ENCODE measurements around the gene UST.
A peak's percentile ranks its signal among the peaks of the same experiment; 100 is the strongest.

UST gene

GRCh38 chr6:148746363-148747144, at the start of gene UST:
TSS of gene UST (plus strand) at chr6:148747030. CDS start at chr6:148747431, 401 bp downstream.
- peak within 1 kb of the TSS; percentile 100 for H3K4me3 Mint-ChIP-seq
- no peaks in the 10 kb centered on the region for H3K36me3 Mint-ChIP-seq
- no peaks in the 10 kb centered on the region for H3K27me3 Mint-ChIP-seq
- H3K4me1 Mint-ChIP-seq: peaks cover 49% of the 10 kb centered on the region
- no peaks in the 10 kb centered on the region for H3K9me3 Mint-ChIP-seq
- peak; percentile 66 for ATAC-seq
- H3K27ac Mint-ChIP-seq: peak within 1 kb of the TSS; percentile 92

DNA sequence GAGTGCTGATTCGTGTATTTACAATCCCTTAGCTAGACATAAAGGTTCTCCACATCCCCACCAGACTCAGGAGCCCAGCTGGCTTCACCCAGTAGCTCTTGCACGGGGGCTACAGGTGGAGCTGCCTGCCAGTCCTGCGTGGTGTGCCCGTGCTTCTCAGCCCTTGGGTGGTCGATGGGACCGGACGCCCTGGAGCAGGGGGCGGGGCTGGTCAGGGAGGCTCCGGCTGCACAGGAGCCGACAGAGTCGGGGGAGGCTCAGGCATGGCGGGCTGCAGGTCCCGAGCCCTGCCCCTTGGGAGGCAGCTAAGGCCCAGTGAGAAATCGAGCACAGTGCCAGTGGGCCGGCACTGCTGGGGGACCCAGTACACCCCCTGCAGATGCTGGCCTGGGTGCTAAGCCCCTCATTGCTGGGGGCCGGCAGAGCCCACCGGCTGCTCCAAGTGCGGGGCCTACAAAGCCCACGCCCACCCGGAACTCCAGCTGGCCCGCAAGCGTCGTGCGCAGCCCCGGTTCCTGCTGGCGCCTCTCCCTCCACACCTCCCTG, 48.9 kb upstream of the UST start:
- Mint-ChIP-seq H3K4me3 (no peak overlapping the region), H3K27me3 (no peaks in the 10 kb centered on the region), H3K27ac (no peak overlapping the region), H3K9me3 (peaks cover 2% of the 10 kb centered on the region), H3K36me3 (peaks cover 2% of the 10 kb centered on the region), H3K4me1 (peaks cover 32% of the 10 kb centered on the region)
- no peak for ATAC-seq

- Mint-ChIP-seq H3K4me1 (peaks cover 29% of the 10 kb centered on the region), H3K9me3 (peaks cover 4% of the 10 kb centered on the region), H3K36me3 (peaks cover 7% of the 10 kb centered on the region), H3K4me3 (no peak overlapping the region), H3K27me3 (no peaks in the 10 kb centered on the region), H3K27ac (no peak overlapping the region)
- ATAC-seq: peak; percentile 39
Observed at GRCh38 chr6:148698671-148699180, 48.1 kb upstream of the UST start.

DNA sequence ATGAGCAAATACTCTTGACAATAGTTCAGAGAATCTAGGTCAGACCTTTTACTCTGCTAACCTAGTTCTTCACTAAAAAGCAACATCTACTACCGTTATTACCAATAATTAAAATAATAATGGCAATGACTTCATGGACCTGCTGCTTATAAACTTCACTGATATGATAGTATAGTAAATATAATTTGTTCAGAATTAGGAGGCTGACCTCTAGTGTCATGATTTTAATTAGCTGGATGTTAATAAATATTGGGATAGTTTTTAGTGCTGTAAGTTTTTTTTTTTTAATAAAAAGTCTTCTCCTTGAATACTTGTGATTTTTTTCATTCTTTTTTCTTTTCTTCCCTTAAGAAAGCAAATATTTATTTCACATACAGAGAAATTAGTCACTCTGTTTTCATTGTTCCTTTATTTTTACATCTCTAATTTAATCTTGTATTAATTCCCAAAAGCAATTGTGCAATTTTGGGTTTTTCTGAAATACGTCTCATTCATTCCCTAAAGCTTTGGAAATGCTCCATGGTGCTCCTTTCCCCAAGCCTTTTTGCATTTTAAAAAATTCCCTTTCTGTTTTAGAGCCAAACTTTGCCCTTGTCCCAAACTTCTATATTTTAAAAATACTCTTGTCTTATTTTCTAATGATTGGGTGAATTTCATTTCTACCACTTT, 46.6 kb upstream of the UST start:
- Mint-ChIP-seq H3K27ac (peak overlapping the region; percentile 95), H3K4me1 (peaks cover 14% of the 10 kb centered on the region), H3K4me3 (peak overlapping the region; percentile 79), H3K36me3 (peaks cover 7% of the 10 kb centered on the region), H3K9me3 (peaks cover 4% of the 10 kb centered on the region), H3K27me3 (no peaks in the 10 kb centered on the region)
- no peak for ATAC-seq

DNA sequence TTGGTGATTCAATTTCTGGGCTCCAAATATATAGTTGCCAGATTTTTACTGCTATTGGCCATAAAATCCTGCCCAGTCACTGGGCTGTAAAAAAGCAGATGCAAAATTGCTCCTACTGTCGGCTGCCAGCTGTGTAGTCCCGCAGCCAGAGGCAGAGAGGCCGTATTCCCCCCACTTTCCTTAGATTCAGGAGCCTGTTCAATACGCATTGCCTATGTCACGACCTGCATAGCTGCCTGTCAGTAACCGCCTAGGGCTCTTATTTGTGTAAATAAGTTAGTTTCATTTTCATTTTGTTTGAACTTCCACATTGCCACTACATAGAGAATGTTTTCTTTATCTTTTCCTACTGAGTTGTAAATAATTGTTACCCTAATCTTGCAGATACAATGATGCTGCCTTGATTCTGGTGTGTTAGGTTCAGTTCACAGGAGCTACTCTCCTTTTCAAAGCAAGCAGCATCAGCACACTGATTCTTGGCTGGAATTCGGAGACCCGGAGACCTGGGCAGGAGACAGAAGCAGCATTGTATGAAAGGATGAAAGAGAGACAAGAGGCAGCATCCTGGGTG, 46.0 kb upstream of the UST start:
- Mint-ChIP-seq H3K36me3 (peaks cover 7% of the 10 kb centered on the region), H3K4me1 (peaks cover 12% of the 10 kb centered on the region), H3K27me3 (no peaks in the 10 kb centered on the region), H3K9me3 (peaks cover 4% of the 10 kb centered on the region), H3K4me3 (peak overlapping the region; percentile 79), H3K27ac (peak overlapping the region; percentile 95)
- ATAC-seq: peak; percentile 69

DNA sequence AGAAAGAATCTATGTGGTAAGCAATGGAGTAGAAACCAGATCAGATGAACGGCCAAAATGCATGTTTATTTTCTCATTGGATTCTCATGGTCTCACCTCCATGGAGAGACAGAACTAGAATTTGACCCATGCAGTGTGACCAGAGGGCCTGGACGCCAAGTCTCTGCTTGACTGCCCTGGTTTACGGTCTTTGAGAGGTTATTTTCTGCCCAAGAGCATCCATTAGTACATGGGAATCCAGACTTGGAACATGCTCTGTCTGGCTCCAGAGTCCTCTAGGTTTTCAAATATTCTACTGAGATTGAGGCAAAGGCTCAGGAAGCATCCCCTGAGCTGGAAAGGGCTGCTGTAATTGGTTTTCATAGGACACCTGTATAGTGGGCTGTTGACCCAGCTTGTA, 45.5 kb upstream of the UST start:
- peaks cover 14% of the 10 kb centered on the region for H3K4me1 Mint-ChIP-seq
- H3K9me3 Mint-ChIP-seq: peaks cover 4% of the 10 kb centered on the region
- peaks cover 7% of the 10 kb centered on the region for H3K36me3 Mint-ChIP-seq
- H3K27ac Mint-ChIP-seq: peak overlapping the region; percentile 95
- H3K4me3 Mint-ChIP-seq: peak overlapping the region; percentile 79
- H3K27me3 Mint-ChIP-seq: no peaks in the 10 kb centered on the region
- ATAC-seq: no peak

DNA sequence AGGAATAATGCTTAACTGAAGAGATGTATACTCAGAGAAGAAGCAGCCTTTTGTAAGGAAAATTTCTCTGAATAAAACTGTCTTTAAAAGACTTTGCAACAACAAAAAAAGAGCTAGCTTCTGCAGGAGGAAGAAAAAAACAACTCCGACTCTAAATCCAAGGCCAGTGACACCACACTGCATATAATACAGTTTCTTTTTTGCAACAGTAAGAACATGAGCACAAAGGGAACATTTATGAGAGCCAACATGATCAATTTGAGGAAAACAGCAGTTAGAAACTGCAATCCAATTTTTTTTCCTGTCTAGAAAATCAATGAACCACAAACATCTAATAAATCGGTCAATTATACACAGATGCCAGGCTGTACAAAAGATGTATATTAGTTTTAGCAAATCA, 42.9 kb upstream of the UST start:
- Mint-ChIP-seq H3K4me1 (peaks cover 18% of the 10 kb centered on the region), H3K27ac (no peak overlapping the region), H3K36me3 (peaks cover 7% of the 10 kb centered on the region), H3K4me3 (no peak overlapping the region), H3K27me3 (no peaks in the 10 kb centered on the region), H3K9me3 (peaks cover 4% of the 10 kb centered on the region)
- no peak for ATAC-seq

- Mint-ChIP-seq H3K27me3 (no peaks in the 10 kb centered on the region), H3K36me3 (peaks cover 7% of the 10 kb centered on the region), H3K4me1 (peaks cover 18% of the 10 kb centered on the region), H3K9me3 (peaks cover 4% of the 10 kb centered on the region), H3K4me3 (no peak overlapping the region), H3K27ac (no peak overlapping the region)
- ATAC-seq: no peak
Observed at GRCh38 chr6:148704400-148705246, 42.2 kb upstream of the UST start.

DNA sequence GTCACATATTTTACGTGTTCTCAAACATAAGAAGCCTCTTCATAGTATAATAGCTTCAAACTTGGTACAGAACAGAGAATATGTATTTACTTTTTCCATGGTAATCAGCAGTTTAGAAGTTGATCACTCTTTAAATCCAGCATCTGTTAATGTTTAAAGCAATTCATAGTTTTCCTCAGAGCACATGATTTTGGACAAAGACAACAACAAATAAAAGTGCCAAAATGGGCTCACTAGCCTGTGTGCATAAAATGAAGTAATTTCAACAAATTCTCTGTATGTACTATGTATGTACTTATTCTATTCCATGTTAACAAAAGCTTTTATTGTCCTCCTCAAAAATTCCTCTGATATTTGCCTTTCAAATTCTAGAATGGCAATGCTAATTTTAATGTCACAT, 38.1 kb upstream of the UST start:
- no peak for ATAC-seq
- no peaks in the 10 kb centered on the region for H3K27me3 Mint-ChIP-seq

GRCh38 chr6:148709577-148709976, 37.3 kb upstream of the UST start:
- no peak for ATAC-seq
- Mint-ChIP-seq H3K9me3 (peaks cover 3% of the 10 kb centered on the region), H3K27me3 (no peaks in the 10 kb centered on the region), H3K27ac (no peak overlapping the region), H3K36me3 (no peaks in the 10 kb centered on the region), H3K4me3 (no peak overlapping the region), H3K4me1 (peaks cover 6% of the 10 kb centered on the region)

More for the DNA sequence above, 38.1 kb upstream of the UST start:
- Mint-ChIP-seq H3K27ac (no peak overlapping the region), H3K9me3 (peaks cover 3% of the 10 kb centered on the region), H3K4me3 (no peak overlapping the region), H3K36me3 (no peaks in the 10 kb centered on the region), H3K4me1 (peaks cover 6% of the 10 kb centered on the region)

GRCh38 chr6:148711833-148712654, 34.8 kb upstream of the UST start:
- H3K36me3 Mint-ChIP-seq: no peaks in the 10 kb centered on the region
- no peak overlapping the region for H3K27ac Mint-ChIP-seq
- H3K4me1 Mint-ChIP-seq: no peaks in the 10 kb centered on the region
- H3K27me3 Mint-ChIP-seq: no peaks in the 10 kb centered on the region
- H3K9me3 Mint-ChIP-seq: peaks cover 3% of the 10 kb centered on the region
- H3K4me3 Mint-ChIP-seq: no peak overlapping the region
- no peak for ATAC-seq

DNA sequence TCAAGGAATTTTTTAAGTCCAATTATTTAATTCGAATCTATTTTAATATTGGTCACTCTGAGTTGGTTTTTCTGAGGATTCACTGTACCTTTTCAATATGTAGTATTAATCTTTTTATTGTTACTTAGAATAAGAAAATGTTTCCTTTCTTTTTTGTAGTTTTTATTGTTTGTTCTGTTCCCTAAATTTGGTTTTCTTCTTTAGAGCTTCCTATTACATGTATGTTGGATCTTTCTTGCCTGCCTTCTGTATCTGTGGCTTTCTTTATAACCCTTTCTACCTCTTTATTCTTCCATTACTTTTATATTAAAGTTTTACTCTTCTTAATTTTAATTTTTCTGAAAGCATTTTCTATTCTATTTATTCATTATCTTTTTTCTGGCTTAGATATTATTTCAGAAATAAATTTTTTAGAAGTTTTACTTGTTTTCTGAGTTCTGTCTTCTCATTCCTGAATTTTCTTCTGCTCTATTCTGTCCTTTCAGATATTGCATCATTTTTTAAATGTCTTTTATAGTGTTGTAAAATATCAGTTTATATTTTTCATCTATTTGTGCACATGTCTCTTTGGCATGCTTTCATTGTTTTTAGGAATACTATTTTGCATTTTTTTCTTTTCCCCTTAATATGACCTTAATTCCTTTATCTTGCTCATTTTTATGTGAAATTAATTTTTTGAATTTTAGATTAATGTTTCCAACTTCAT, 33.6 kb upstream of the UST start:
- H3K4me1 Mint-ChIP-seq: no peaks in the 10 kb centered on the region
- no peak overlapping the region for H3K27ac Mint-ChIP-seq
- H3K9me3 Mint-ChIP-seq: peaks cover 3% of the 10 kb centered on the region
- no peak overlapping the region for H3K4me3 Mint-ChIP-seq
- H3K36me3 Mint-ChIP-seq: no peaks in the 10 kb centered on the region
- ATAC-seq: no peak
- no peaks in the 10 kb centered on the region for H3K27me3 Mint-ChIP-seq

- ATAC-seq: no peak
- no peaks in the 10 kb centered on the region for H3K4me1 Mint-ChIP-seq
- H3K36me3 Mint-ChIP-seq: no peaks in the 10 kb centered on the region
- H3K9me3 Mint-ChIP-seq: peaks cover 3% of the 10 kb centered on the region
- no peak overlapping the region for H3K4me3 Mint-ChIP-seq
- no peaks in the 10 kb centered on the region for H3K27me3 Mint-ChIP-seq
- no peak overlapping the region for H3K27ac Mint-ChIP-seq
Observed at GRCh38 chr6:148713921-148714320, 32.9 kb upstream of the UST start.

Measured in stimulated activated memory B cell treated with anti-CD40 and anti-IgM and Interleukin-4, amounts not matched to agents 10 μg/mL and 1 μg/mL and 100 μg/mL, for 72 hours (primary cell).